ENCODE data around the gene RIMS4.

- TF ChIP-seq CTCF (CRISPR knock-in tag; IDR thresholded peaks at IDR 0.05) (no peak), SNAPC5 (CRISPR knock-in tag; IDR thresholded peaks at IDR 0.05; ENCODE audit: borderline replicate concordance) (no peak), ZNF792 (CRISPR knock-in tag; IDR thresholded peaks at IDR 0.05) (no peak), MTERF4 (CRISPR knock-in tag; IDR thresholded peaks at IDR 0.05) (no peak), NR1H2 (CRISPR knock-in tag; IDR thresholded peaks at IDR 0.05; ENCODE audit: borderline replicate concordance, low read depth) (no peak), ATF4 (CRISPR knock-in tag; IDR thresholded peaks at IDR 0.05) (no peak), TCF12 (IDR thresholded peaks at IDR 0.05) (no peak), TCF12 (CRISPR knock-in tag; IDR thresholded peaks at IDR 0.05) (no peak)
Observed at GRCh38 chr20:44771172-44771535, 39.2 kb downstream of the RIMS4 start.
